ENCODE data around the gene CAMK1D. TPM values are rescaled to one million over a fixed set of nuclear protein-coding genes. Genes with fewer than 3 reads are reported as not detected.

Gene CAMK1D
- total and polyA plus RNA-seq, 9 donors, result 1.8 to 11.7 (median 5.5) TPM

GRCh38 chr10:12397147-12397896 lies 48.0 kb downstream of the CAMK1D start:
- TF ChIP-seq EP300 (IDR thresholded peaks at IDR 0.05), result no peak
- TF ChIP-seq, protein P1, sequence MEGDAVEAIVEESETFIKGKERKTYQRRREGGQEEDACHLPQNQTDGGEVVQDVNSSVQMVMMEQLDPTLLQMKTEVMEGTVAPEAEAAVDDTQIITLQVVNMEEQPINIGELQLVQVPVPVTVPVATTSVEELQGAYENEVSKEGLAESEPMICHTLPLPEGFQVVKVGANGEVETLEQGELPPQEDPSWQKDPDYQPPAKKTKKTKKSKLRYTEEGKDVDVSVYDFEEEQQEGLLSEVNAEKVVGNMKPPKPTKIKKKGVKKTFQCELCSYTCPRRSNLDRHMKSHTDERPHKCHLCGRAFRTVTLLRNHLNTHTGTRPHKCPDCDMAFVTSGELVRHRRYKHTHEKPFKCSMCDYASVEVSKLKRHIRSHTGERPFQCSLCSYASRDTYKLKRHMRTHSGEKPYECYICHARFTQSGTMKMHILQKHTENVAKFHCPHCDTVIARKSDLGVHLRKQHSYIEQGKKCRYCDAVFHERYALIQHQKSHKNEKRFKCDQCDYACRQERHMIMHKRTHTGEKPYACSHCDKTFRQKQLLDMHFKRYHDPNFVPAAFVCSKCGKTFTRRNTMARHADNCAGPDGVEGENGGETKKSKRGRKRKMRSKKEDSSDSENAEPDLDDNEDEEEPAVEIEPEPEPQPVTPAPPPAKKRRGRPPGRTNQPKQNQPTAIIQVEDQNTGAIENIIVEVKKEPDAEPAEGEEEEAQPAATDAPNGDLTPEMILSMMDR (IDR thresholded peaks at IDR 0.05), result no peak
- no peak for TF ChIP-seq POLR2A (IDR thresholded peaks at IDR 0.05)
- no peak overlapping the region for H3K27ac ChIP-seq
- 73 to 80% (median 80%) methylated on average over 10 of the region's 10 CpGs for WGBS, 3 donors
- intact Hi-C loops (cut with DNase I), result no loop called here
- no peak for DNase-seq
- peaks cover 2% of the 10 kb centered on the region for H3K4me1 ChIP-seq (ENCODE audit: insufficient read depth)
- no peaks in the 10 kb centered on the region for H3K9me3 ChIP-seq
- H3K4me3 ChIP-seq, result no peak overlapping the region
- H3K27me3 ChIP-seq, result no peaks in the 10 kb centered on the region
- H3K36me3 ChIP-seq, result no peaks in the 10 kb centered on the region

GRCh38 chr10:12397941-12398340 lies 48.6 kb downstream of the CAMK1D start:
- no peak for TF ChIP-seq EP300 (IDR thresholded peaks at IDR 0.05)
- TF ChIP-seq, protein P1 (IDR thresholded peaks at IDR 0.05), result no peak
- TF ChIP-seq POLR2A (IDR thresholded peaks at IDR 0.05), result no peak
- no peak overlapping the region for H3K27ac ChIP-seq
- H3K4me1 ChIP-seq (ENCODE audit: insufficient read depth), result peaks cover 2% of the 10 kb centered on the region
- H3K36me3 ChIP-seq, result no peaks in the 10 kb centered on the region
- no peak for DNase-seq
- H3K9me3 ChIP-seq, result no peaks in the 10 kb centered on the region
- H3K4me3 ChIP-seq, result no peak overlapping the region
- no peaks in the 10 kb centered on the region for H3K27me3 ChIP-seq
- 9 to 38% (median 12%) methylated on average over 2 of the region's 2 CpGs for WGBS, 3 donors
- intact Hi-C loops (cut with DNase I), result no loop called here

- no peaks in the 10 kb centered on the region for H3K36me3 ChIP-seq
- 86 to 94% (median 92%) methylated on average over 11 of the region's 11 CpGs for WGBS, 3 donors
- no peak overlapping the region for H3K4me3 ChIP-seq
- no peaks in the 10 kb centered on the region for H3K27me3 ChIP-seq
- H3K9me3 ChIP-seq, result no peaks in the 10 kb centered on the region
- no peak for DNase-seq
- intact Hi-C loops (cut with DNase I), result no loop called here
- H3K4me1 ChIP-seq (ENCODE audit: insufficient read depth), result peaks cover 2% of the 10 kb centered on the region
- H3K27ac ChIP-seq, result no peak overlapping the region
- TF ChIP-seq, protein P1 (IDR thresholded peaks at IDR 0.05), result no peak
- TF ChIP-seq POLR2A (IDR thresholded peaks at IDR 0.05) (no peak), EP300 (IDR thresholded peaks at IDR 0.05) (no peak)
Observed at GRCh38 chr10:12400266-12400931, 51.1 kb downstream of the CAMK1D start.

GRCh38 chr10:12401466-12401865 lies 52.1 kb downstream of the CAMK1D start:
- Histone ChIP-seq H3K9me3 (no peaks in the 10 kb centered on the region), H3K27ac (no peak overlapping the region), H3K36me3 (no peaks in the 10 kb centered on the region), H3K4me3 (no peak overlapping the region), H3K27me3 (no peaks in the 10 kb centered on the region), H3K4me1 (ENCODE audit: insufficient read depth) (peaks cover 2% of the 10 kb centered on the region)
- no peak for DNase-seq
- WGBS, 3 donors, result 93 to 100% (median 99%) methylated on average over 2 of the region's 2 CpGs
- intact Hi-C loops (cut with DNase I), result no loop called here
- TF ChIP-seq, protein P1 (IDR thresholded peaks at IDR 0.05), result no peak
- TF ChIP-seq EP300 (IDR thresholded peaks at IDR 0.05), result no peak
- no peak for TF ChIP-seq POLR2A (IDR thresholded peaks at IDR 0.05)
